ENCODE results near the gene FOXP1.
A peak's percentile ranks its signal among the peaks of the same experiment; 100 is the strongest.
"Not testable (repeated sequence)": the region's sequence is repeated elsewhere in the genome, so short reads cannot be mapped to it uniquely, and the experiment has no call there.

Gene FOXP1

DNA sequence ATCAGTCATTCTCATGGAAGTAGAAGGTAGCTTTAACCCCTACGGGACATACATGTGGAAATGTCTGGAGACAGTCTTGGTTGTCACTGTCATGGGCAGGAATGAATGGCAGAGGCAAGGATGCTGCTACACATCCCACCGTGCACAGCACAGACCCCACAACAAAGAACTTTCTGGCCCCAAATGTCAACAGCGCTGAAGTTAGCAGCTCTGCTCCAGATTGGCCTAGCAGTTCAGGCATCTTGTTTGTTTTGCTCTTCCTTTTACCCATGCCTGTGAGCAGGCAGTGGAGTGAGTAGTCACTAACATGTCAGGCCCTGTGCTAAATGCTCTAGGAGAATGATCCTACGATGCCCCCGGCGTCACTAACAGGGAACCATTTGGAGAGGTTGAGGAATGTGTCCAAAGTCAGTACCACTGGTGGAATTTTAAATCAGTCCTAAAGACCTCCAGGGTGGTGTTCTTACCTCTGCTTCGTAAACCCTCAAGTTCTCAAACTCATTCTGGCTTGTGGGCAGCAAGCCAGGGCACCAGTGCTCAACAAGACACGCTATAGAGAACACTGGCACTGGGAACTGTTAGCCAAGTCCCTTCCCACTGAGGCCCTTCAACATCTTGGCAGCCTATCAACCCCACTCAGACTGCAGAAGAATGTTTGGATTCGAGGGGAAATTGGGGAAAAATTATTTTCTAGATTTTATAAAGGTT lies 142.2 kb downstream of the FOXP1 start:
- DNase-seq (ENCODE audit: extremely low spot score, insufficient read length, low read depth) (no peak), FAIRE-seq (no peak)

DNA sequence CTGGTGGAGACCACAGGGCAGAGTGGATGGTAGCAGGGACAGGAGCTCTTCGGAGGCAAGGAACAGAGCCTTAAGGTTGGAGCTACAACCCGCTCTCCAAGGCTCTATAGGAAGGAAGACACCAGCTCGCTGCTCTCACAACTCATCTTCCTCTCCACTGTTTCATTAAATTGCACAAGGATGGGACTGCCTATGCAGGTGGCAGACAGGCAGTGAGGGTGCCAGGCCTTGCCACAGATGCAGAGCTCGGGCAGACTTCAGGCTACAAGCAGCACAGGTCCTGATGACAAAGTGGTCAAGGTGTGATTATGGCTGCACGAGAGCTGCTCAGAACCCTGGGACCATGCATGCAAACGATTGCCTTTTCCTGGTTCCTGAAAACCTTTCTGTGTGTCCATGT lies 144.6 kb downstream of the FOXP1 start:
- no peak for DNase-seq (ENCODE audit: extremely low spot score, insufficient read length, low read depth)
- no peak for FAIRE-seq

- DNase-seq (ENCODE audit: extremely low spot score, insufficient read length, low read depth) (no peak), FAIRE-seq (no peak)
Measured at GRCh38 chr3:71438071-71438685, 145.3 kb downstream of the FOXP1 start.

GRCh38 chr3:71436337-71436736 lies 147.2 kb downstream of the FOXP1 start:
- no peak for FAIRE-seq

GRCh38 chr3:71435836-71436235 lies 147.7 kb downstream of the FOXP1 start:
- FAIRE-seq; DNase-seq (ENCODE audit: extremely low spot score, insufficient read length, low read depth): not testable (repeated sequence)

More at GRCh38 chr3:71436337-71436736, 147.2 kb downstream of the FOXP1 start:
- DNase-seq (ENCODE audit: extremely low spot score, insufficient read length, low read depth) = no peak

DNA sequence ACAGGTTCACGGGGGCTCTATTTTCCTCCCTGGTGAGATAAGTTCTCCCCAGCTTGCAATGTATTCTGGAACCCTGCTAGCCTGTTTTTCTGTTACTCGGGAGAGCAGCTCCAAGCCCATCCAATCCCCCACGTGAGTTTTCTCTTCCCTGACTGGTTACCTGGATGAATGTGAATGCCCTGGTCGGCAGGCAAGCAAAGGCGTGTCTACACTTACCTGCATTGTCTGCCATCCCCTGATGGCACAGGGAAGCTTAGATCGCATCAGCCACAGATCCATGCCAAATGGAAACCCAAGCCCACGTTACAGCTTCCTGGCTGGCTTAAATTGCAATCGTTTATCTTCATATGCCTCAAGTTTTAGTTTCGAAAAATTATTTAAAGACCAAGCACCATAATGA lies 149.9 kb downstream of the FOXP1 start:
- FAIRE-seq = no peak
- no peak for DNase-seq (ENCODE audit: extremely low spot score, insufficient read length, low read depth)

DNA sequence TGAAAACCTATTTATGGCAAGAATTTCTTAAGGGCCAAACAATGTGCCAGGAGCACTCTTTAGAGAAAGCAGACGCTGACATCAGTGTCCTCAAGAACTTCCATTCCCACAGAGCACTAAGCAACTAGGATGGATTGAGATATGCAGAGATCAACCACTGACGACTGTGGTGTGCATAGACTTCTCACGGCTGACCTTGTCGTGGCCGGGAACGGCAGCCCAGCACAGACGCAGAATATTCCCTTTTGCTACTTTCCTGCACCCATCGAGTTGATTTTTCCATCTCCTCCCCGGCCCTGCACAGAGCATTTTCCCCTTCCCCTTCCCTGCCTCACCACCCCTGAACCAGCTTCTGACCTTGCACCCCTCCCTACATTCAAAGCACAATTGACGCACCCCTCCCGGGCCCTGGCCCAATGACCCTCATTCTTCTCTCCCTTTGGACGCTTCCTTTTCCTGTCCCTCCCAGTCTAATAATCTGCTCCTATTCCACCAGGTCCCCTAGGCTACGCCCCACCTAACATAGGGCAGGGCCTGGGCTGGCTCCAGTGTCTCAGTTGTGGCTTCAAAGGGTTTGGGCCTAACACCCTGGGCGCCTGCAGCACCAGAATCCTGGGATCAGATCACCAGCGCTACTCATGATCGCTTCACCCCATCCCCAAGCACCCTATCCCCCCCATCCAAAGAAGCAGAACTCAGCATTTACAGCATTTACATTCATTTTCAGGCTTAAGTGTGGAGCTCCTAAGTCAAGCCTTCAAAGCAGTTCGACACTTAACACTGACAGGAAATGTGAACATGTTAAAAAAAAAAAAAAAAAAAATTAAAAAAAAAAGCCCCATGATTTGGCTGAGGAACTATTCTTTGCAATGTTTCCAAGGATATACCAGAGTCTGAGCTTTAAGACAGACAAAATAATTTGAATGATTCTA lies 151.2 kb downstream of the FOXP1 start:
- FAIRE-seq (no peak), DNase-seq (ENCODE audit: extremely low spot score, insufficient read length, low read depth) (no peak)

DNA sequence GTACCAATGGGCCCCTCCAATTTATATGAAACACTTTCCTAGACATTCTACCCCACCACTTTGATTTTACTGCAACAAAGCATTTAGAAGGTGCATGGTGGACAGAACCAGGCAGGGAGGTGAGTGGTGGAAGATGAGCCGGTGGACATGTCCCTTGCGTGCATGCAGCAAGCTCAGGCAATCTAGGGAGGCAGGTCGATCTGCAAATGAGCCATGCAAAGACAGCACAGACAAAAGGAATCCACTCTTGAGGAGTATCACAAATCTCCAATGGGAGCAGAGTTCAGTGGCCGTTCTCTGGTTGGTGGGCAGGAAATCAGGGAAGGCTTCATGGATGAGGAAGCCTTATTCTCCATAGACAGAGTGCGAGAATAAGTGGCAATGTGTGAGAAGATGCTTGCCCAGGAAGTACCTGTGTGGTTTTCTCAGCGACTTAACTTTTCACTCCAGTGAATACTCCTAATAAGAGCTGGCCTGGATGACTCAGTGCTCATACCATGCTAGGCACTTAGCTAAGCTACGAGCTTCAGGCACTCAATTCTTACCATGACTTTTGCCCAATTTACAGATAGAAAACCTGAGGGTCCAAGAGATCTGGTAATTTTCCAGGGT lies 152.5 kb downstream of the FOXP1 start:
- peak; percentile 5 for FAIRE-seq
- DNase-seq (ENCODE audit: extremely low spot score, insufficient read length, low read depth) = no peak

- no peak for DNase-seq (ENCODE audit: extremely low spot score, insufficient read length, low read depth)
- no peak for FAIRE-seq
Measured at GRCh38 chr3:71429597-71429988, 153.9 kb downstream of the FOXP1 start.

GRCh38 chr3:71428841-71429596 lies 154.5 kb downstream of the FOXP1 start:
- FAIRE-seq = no peak
- DNase-seq (ENCODE audit: extremely low spot score, insufficient read length, low read depth) = no peak

DNA sequence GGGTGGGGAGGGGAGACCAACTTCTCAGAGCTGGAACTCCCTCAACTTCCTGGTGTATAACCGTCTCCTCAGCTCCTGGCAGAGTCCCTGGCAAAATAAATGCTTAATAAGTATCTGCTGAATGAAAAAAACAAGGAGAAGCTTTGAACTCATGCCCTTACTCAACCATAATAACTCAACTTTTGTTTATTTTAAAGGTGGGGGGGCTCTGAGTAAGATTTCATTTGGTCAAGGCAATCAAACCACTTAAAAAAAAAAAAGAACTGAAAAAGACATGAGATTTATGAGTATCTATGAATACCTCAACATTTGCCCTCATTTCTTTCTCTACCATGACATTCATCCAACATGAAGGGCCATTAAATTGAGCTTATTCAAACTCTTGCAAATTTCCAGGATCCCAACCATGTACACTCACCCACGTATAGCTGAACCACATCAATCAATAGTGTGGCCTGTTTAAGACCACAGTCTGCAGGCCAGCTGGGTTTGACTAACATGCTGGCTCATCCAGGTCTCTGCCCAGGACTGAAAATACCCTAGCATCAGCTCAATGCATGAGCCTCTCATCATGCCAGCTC lies 157.9 kb downstream of the FOXP1 start:
- FAIRE-seq = no peak
- DNase-seq (ENCODE audit: extremely low spot score, insufficient read length, low read depth) = no peak

- no peak for FAIRE-seq
- DNase-seq (ENCODE audit: extremely low spot score, insufficient read length, low read depth) = no peak
Measured at GRCh38 chr3:71423151-71423906, 160.2 kb downstream of the FOXP1 start.

DNA sequence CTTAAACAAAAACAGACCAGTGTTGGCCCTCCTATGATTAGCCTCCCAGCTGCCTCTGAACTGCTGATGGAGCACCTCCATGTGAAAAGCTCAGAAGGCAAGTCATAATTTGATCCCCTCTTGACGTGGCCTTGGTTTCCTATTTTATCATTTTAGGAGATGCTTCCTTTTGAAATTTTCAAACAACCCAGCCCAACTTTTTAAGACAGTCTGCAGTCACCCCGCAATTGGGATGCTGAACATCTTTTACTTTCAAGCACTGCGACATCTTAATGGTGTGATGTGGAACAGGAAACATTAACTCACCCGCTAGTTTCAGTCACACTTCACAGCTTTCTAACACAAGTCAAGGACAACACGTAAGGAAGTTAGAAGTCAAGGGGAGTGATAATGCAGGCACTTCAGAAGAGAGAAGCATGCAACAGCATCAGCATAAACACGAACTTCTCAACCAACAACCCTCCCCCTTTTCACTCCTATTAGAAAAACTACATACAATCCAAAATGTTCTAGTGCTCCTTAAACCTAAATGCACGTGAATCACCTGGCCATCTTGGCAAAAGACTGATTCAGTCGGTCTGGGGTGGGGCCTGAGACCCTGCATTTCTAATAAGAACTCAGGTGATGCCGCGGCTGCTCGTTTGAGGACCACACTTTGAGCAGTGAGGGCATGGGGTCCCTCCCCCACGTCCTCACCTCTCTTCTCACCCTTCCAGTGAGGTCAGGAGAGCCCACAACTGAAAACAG lies 161.5 kb downstream of the FOXP1 start:
- FAIRE-seq (peak; percentile 97), DNase-seq (ENCODE audit: extremely low spot score, insufficient read length, low read depth) (peak; percentile 49)

- FAIRE-seq (no peak), DNase-seq (ENCODE audit: extremely low spot score, insufficient read length, low read depth) (no peak)
Measured at GRCh38 chr3:71421475-71421819, 162.1 kb downstream of the FOXP1 start.

GRCh38 chr3:71419369-71419768 lies 164.2 kb downstream of the FOXP1 start:
- FAIRE-seq (peak; percentile 51), DNase-seq (ENCODE audit: extremely low spot score, insufficient read length, low read depth) (no peak)

DNA sequence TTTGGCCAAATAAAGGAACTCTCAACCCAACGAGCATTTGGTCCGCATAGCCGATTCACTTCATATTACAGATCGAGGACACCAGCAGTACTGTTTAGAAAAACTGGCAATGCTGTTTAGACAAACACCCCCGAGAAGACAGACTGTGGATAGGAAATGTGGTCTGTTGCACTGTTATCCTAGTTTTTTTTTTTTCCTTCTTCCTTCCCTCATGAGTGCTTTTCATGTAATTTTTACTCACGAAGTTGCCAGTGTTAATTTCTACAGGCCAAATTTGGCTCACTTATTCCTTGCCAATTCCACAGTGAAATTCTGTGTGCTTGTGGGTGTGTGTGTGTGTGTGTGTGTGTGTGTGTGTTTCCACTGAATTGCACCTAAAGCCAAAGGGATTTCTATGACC lies 165.7 kb downstream of the FOXP1 start:
- FAIRE-seq (no peak), DNase-seq (ENCODE audit: extremely low spot score, insufficient read length, low read depth) (no peak)

DNA sequence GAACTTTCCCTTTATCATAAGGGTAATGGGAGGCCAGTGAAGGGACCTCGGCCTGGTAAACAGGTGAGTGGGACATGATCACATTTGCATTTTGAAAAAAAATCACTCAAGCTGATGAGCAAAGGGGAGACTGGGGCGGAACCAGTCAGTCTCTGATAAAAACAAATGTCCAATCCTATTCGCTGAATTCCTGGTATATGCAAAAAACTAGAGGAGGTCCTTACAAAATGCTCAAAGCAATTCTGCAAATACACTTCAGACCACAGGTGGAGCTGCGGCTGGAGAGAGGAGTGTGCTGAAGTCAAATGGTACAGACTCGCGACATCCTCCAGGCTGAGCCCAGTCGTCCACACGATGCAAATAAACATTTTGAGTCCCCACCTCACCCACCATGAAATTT lies 166.7 kb downstream of the FOXP1 start:
- FAIRE-seq (no peak), DNase-seq (ENCODE audit: extremely low spot score, insufficient read length, low read depth) (no peak)

DNA sequence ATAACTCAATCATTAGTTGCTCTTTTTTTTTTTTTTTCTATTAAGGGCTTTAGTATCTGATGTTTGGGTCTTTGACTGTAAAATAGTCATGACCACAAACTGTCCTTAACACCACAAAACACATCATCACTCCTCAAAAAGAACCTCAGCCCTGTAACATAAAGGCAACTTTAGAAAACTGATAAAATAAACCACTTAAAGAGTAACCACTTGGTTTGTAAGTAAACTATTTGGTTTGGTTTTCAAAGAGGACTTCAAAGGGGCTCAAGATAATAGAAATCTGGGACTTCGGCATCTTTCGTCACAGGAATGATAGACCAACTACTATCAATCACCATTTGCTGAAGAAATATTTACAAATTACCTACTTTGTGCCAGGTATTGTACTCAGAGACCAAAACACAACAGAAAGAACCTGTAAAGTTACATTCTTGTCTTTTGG lies 167.8 kb downstream of the FOXP1 start:
- no peak for DNase-seq (ENCODE audit: extremely low spot score, insufficient read length, low read depth)
- FAIRE-seq = no peak

All from GM18507 (cell line).